Liver (tissue), 3 donors: ENCODE measurements around the gene CACFD1.

Experiments
- FOXA1 ChIP-seq: IDR thresholded peaks from 2 replicates; pipeline ENCODE4 v1.6.1; 2016; ENCODE audit warnings: antibody characterized with exemption
- FOXA2 ChIP-seq: IDR thresholded peaks from 2 replicates; pipeline ENCODE4 v1.6.1; 2016; ENCODE audit warnings: antibody characterized with exemption
- HNF4G ChIP-seq: IDR thresholded peaks from 2 replicates; pipeline ENCODE4 v1.6.1; 2016; ENCODE audit warnings: antibody characterized with exemption
- JUND ChIP-seq, 2 donors: IDR thresholded peaks; 2 replicates each; pipeline ENCODE4 v1.6.1; 2016; ENCODE audit warnings: antibody characterized with exemption in 2 of 2
- RAD21 ChIP-seq, 2 donors: IDR thresholded peaks; 2 replicates each; pipeline ENCODE4 v1.6.1; 2016; ENCODE audit warnings: antibody characterized with exemption in 2 of 2, mild to moderate bottlenecking in 2 of 2
- SP1 ChIP-seq: IDR thresholded peaks from 2 replicates; pipeline ENCODE4 v1.6.1; 2018; ENCODE audit warnings: antibody characterized with exemption, mild to moderate bottlenecking
- TAF1 ChIP-seq: conservative IDR thresholded peaks from 2 replicates; pipeline ENCODE4 v1.6.1; 2016; ENCODE audit warnings: antibody characterized with exemption, mild to moderate bottlenecking
- YY1 ChIP-seq: IDR thresholded peaks from 2 replicates; pipeline ENCODE4 v1.6.1; 2016; ENCODE audit warnings: antibody characterized with exemption, mild to moderate bottlenecking
- TF ChIP-seq, protein P1 (sequence below): fragments of 150-350 bp; IDR thresholded peaks from 2 replicates; pipeline ENCODE4 v1.5.1; 2017; ENCODE audit warnings: improper control_type of control experiment, low read depth, low read length; ENCODE audit not compliant: missing input control
- TF ChIP-seq, protein P2 (sequence below): IDR thresholded peaks from 2 replicates; pipeline ENCODE4 v1.6.1; 2016; ENCODE audit warnings: antibody characterized with exemption, mild to moderate bottlenecking
- TF ChIP-seq, protein P3 (sequence below): IDR thresholded peaks from 2 replicates; pipeline ENCODE4 v1.6.1; 2016; ENCODE audit warnings: antibody characterized with exemption
- donor health status: healthy.
- donor health status: healthy.

DNA sequence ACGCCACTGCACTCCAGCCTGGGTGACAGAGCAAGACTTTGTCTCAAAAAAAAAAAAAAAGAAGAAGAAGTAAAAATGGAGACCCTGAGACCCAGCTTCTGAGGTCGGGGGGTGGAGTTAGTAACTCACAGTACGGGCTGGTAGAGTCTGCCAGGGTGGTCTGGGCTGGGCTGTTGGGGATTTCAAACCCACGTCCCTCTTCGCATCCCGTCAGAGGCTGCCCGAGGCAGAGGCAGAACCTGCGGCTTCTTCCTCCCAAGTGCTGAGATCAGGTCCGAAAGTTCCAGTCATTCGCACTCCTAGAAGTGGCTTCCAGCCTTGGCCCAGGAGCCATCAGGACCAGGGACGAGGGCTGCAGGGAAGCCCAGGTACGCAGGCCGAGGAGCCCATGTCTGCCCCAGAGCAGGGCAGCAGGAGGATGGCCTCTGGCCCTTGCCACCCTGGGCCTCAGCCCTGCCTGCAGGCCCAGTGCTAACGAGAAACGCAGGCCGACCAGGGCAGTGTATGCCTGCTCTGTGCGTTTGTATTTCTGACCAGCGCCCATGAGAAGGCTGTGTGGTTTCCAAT is 29.0 kb downstream of the CACFD1 start:
- TF ChIP-seq, protein P1, sequence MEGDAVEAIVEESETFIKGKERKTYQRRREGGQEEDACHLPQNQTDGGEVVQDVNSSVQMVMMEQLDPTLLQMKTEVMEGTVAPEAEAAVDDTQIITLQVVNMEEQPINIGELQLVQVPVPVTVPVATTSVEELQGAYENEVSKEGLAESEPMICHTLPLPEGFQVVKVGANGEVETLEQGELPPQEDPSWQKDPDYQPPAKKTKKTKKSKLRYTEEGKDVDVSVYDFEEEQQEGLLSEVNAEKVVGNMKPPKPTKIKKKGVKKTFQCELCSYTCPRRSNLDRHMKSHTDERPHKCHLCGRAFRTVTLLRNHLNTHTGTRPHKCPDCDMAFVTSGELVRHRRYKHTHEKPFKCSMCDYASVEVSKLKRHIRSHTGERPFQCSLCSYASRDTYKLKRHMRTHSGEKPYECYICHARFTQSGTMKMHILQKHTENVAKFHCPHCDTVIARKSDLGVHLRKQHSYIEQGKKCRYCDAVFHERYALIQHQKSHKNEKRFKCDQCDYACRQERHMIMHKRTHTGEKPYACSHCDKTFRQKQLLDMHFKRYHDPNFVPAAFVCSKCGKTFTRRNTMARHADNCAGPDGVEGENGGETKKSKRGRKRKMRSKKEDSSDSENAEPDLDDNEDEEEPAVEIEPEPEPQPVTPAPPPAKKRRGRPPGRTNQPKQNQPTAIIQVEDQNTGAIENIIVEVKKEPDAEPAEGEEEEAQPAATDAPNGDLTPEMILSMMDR = no peak
- TF ChIP-seq HNF4G = no peak
- no peak for TF ChIP-seq YY1
- no peak for TF ChIP-seq SP1
- TF ChIP-seq, protein P2, sequence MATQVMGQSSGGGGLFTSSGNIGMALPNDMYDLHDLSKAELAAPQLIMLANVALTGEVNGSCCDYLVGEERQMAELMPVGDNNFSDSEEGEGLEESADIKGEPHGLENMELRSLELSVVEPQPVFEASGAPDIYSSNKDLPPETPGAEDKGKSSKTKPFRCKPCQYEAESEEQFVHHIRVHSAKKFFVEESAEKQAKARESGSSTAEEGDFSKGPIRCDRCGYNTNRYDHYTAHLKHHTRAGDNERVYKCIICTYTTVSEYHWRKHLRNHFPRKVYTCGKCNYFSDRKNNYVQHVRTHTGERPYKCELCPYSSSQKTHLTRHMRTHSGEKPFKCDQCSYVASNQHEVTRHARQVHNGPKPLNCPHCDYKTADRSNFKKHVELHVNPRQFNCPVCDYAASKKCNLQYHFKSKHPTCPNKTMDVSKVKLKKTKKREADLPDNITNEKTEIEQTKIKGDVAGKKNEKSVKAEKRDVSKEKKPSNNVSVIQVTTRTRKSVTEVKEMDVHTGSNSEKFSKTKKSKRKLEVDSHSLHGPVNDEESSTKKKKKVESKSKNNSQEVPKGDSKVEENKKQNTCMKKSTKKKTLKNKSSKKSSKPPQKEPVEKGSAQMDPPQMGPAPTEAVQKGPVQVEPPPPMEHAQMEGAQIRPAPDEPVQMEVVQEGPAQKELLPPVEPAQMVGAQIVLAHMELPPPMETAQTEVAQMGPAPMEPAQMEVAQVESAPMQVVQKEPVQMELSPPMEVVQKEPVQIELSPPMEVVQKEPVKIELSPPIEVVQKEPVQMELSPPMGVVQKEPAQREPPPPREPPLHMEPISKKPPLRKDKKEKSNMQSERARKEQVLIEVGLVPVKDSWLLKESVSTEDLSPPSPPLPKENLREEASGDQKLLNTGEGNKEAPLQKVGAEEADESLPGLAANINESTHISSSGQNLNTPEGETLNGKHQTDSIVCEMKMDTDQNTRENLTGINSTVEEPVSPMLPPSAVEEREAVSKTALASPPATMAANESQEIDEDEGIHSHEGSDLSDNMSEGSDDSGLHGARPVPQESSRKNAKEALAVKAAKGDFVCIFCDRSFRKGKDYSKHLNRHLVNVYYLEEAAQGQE = no peak
- TF ChIP-seq JUND (IDR thresholded peaks at IDR 0.05) = no peak
- TF ChIP-seq, protein P3, sequence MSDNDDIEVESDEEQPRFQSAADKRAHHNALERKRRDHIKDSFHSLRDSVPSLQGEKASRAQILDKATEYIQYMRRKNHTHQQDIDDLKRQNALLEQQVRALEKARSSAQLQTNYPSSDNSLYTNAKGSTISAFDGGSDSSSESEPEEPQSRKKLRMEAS = no peak
- no peak for TF ChIP-seq TAF1
- TF ChIP-seq RAD21 (IDR thresholded peaks at IDR 0.05) = no peak
- no peak for TF ChIP-seq FOXA1
- TF ChIP-seq FOXA2 = no peak
